Heart right ventricle (tissue), 16 donors: Measurements from ENCODE around the gene ATP6V1E1. TPM values are rescaled to one million over a fixed set of nuclear protein-coding genes. Genes with fewer than 3 reads are reported as not detected.

Experiments
- ATAC-seq, 8 donors: fragments of 200-7000 bp; cut with Tn5 transposase; one replicate each; pipeline ENCODE4 v1.9.1; 2020; ENCODE audit warnings: mild to moderate bottlenecking in 8 of 8, moderate library complexity in 8 of 8, moderate number of reproducible peaks in 1 of 8
- DNase-seq, 2 donors: peaks; one replicate each; pipeline ENCODE4 v3.0.0-alpha.2; 2020
- H3K27ac ChIP-seq, 10 donors: fragments of 200-600 bp; sonication (generic) in 2 of 10; one replicate each; pipeline versions ENCODE4 v1.5.0 to v1.8.0; 2020 to 2022; ENCODE audit warnings: mild to moderate bottlenecking in 3 of 10
- H3K27me3 ChIP-seq, 7 donors: fragments of 200-600 bp; one replicate each; pipeline ENCODE4 v1.8.0; 2021 to 2022; ENCODE audit warnings: mild to moderate bottlenecking in 2 of 7
- H3K36me3 ChIP-seq, 9 donors: fragments of 200-600 bp; sonication (generic) in 1 of 9; one replicate each; pipeline versions ENCODE4 v1.5.0 to v1.8.0; 2020 to 2022; ENCODE audit warnings: mild to moderate bottlenecking in 2 of 9
- H3K4me1 ChIP-seq, 9 donors: fragments of 200-600 bp; sonication (generic) in 1 of 9; one replicate each; pipeline versions ENCODE4 v1.5.0 to v1.8.0; 2020 to 2022; ENCODE audit warnings: mild to moderate bottlenecking in 4 of 9
- H3K4me3 ChIP-seq, 10 donors: fragments of 200-600 bp; sonication (generic) in 2 of 10; one replicate each; pipeline versions ENCODE4 v1.5.0 to v1.8.0; 2020 to 2022; ENCODE audit warnings: mild to moderate bottlenecking in 7 of 10, moderate library complexity in 2 of 10
- H3K9me3 ChIP-seq, 11 donors: fragments of 200-600 bp in 10 of 11; sonication (generic) in 2 of 11; one replicate each; pipeline versions ENCODE4 v1.5.0 to v1.8.0; 2013 to 2022; ENCODE audit warnings: mild to moderate bottlenecking in 2 of 11, control low read depth in 1 of 11, moderate library complexity in 1 of 11
- WGBS, 2 donors: extraction: QIAGEN DNeasy Blood & Tissue Kit; methylation state at CpG; one replicate each; pipeline ENCODE4 v1.1.7; 2013; ENCODE audit warnings: inconsistent platforms in 1 of 2; 5-methylcytosine and 5-hydroxymethylcytosine counted together
- intact Hi-C, 10 donors: fragments of 100-400 bp; cut with DNase I; formaldehyde crosslinking; loops; one replicate each; pipeline versions ENCODE4 v1.11.1 to v1.14.2; 2022
- polyA plus RNA-seq, 2 donors: library from polyadenylated mRNA; stranded (reverse); fragments of 200-250 nt; gene quantifications; one replicate each; pipeline ENCODE4 v1.2.3, GENCODE V29; 2013
- total RNA-seq, 10 donors: library from RNA; stranded (reverse); fragmentation: NEBNext Ultra II Directional in 3 of 10; extraction: Animal tissue kit (Norgen Biotek cat#: 25700) in 3 of 10; gene quantifications; one replicate each; pipeline versions ENCODE4 v1.2.1 to v1.2.4, GENCODE V29; 2021 to 2023
- TF ChIP-seq, protein P1 (sequence below), 9 donors: fragments of 200-600 bp; sonication (generic) in 2 of 9; IDR thresholded peaks; one replicate each; pipeline versions ENCODE4 v1.5.0 to v1.8.0; 2021 to 2022; ENCODE audit warnings: antibody characterized with exemption in 9 of 9, mild to moderate bottlenecking in 5 of 9, moderate library complexity in 1 of 9
- donor health status: Arrhythmogenic right ventricular cardiomyopathy.
- donor health status: ischemic (EF 13 %, LVEDD 7.1; RV severe dilation, severe dysfunction).
- donor health status: healthy with polysubstance abuse.
- donor health status: DM: no; HTN: yes; CAD: no.
- donor health status: DM: no; HTN: no; CAD: no.
- donor health status: ischemic (EF 25% LVEDD 6.9; RV normal size, moderate dysfunction).
- donor health status: ischemic (EF 25% LVEDD 5.7; RV mildly dilated, moderate dysfunction).
- donor health status: healthy.
- donor health status: DM: yes; HTN: yes; CAD: no.
- donor health status: Ischemic cardiomyopathy.
- donor health status: ischemic (EF 35%, LVEDD 5.7; RV mildly dilated, moderate dysfunction).
- donor health status: nonischemic (EF 11% LVEDD 7.7; RV severe dilation, severe dysfunction).
- donor health status: DM: yes; HTN: yes; CAD: no.
- donor health status: PGD.
- donor health status: ischemic (EF 29% LVEDD 5.4; RV normal size, mild dysfunction).
- donor health status: nonischemic (EF 23%, LVEDD 6.1; RV moderate dilation, normal function).

ATP6V1E1 gene
- total and polyA plus RNA-seq, 12 donors: 73.4 to 278 (median 218) TPM

DNA sequence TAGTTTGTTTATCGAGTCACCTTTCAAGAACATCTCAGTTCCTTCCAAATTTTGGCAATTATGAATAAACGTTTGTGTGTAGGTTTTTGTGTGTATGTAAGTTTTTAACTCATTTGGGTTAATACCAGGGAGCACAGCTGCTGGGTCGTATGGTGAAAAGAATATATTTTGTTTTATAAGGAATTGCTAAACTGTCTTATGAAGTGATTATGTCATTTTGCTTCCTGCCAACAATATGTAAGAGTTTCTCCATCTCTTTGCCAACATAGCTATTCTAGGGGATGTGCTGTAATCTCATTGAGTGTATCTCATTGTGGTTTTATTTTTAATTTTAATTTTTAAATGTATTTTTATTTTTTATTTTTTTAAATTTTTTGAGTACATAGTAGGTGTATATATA, 37.3 kb upstream of the ATP6V1E1 start:
- TF ChIP-seq, protein P1, sequence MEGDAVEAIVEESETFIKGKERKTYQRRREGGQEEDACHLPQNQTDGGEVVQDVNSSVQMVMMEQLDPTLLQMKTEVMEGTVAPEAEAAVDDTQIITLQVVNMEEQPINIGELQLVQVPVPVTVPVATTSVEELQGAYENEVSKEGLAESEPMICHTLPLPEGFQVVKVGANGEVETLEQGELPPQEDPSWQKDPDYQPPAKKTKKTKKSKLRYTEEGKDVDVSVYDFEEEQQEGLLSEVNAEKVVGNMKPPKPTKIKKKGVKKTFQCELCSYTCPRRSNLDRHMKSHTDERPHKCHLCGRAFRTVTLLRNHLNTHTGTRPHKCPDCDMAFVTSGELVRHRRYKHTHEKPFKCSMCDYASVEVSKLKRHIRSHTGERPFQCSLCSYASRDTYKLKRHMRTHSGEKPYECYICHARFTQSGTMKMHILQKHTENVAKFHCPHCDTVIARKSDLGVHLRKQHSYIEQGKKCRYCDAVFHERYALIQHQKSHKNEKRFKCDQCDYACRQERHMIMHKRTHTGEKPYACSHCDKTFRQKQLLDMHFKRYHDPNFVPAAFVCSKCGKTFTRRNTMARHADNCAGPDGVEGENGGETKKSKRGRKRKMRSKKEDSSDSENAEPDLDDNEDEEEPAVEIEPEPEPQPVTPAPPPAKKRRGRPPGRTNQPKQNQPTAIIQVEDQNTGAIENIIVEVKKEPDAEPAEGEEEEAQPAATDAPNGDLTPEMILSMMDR (IDR thresholded peaks at IDR 0.05): no peak
- 67 to 71% methylated on average over 3 of the region's 3 CpGs for WGBS, 2 donors
- Histone ChIP-seq H3K9me3 (no peaks in the 10 kb centered on the region), H3K27ac (no peak overlapping the region), H3K27me3 (no peaks in the 10 kb centered on the region), H3K36me3 (peaks cover 0 to 76% (median 15%) of the 10 kb centered on the region in 9 donors), H3K4me1 (peaks cover 0 to 21% (median 0%) of the 10 kb centered on the region in 9 donors), H3K4me3 (no peak overlapping the region)
- no peak for ATAC-seq
- DNase-seq: no peak
- intact Hi-C loops: no loop called here

DNA sequence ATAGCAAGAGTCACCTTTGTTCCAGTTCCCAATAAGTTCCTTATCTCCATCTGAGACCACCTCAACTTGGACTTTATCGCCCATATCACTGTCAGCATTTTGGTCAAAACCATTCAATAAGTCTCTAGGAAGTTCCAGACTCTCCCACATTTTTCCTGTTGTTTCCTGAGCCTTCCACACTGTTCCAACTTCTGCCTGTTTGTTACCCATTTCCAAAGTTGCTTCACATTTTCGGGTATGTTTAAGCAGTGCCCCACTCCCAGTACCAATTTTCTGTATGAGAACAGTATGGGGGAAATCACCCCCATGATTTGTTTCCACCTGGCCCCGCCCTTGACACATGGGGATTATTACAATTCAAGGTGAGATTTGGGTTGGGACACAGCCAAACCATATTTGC, 36.7 kb upstream of the ATP6V1E1 start:
- intact Hi-C loops: no loop called here
- no peak for ATAC-seq

DNA sequence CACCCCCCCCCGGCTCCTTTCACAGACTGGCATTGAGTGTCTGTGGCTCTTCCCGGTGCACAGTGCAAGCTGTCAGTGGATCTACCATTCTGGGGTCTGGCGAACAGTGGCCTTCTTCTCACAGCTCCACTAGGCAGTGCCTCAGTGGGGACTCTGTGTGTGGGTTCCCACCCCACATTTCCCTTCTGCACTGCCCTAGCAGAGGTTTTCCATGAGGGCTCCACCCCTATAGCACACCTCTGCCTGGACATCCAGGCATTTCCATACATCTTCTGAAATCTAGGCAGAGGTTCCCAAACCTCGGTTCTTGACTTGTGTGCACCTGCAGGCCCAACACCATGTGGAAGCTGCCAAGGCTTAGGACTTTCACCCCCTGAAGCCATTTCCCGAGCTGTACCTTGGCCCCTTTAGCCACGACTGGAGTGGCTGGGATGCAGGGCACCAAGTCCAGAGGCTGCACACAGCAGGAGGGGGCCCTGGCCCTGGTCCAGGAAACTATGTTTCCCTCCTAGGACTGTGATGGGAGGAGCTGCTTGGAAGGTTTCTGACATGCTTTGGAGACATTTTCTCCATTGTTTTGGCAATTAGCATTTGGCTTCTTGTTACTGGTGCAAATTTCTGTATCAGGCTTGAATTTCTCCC, 36.0 kb upstream of the ATP6V1E1 start:
- Histone ChIP-seq H3K36me3 (peaks cover 0 to 76% (median 19%) of the 10 kb centered on the region in 9 donors), H3K4me1 (peaks cover 0 to 19% (median 0%) of the 10 kb centered on the region in 9 donors), H3K4me3 (no peak overlapping the region), H3K27ac (no peak overlapping the region), H3K9me3 (no peaks in the 10 kb centered on the region), H3K27me3 (no peaks in the 10 kb centered on the region)
- intact Hi-C loops: no loop called here
- ATAC-seq (no peak), DNase-seq (no peak)
- TF ChIP-seq, protein P1 (IDR thresholded peaks at IDR 0.05): no peak
- 94 to 95% methylated on average over 6 of the region's 6 CpGs for WGBS, 2 donors

More for the DNA sequence above, 36.7 kb upstream of the ATP6V1E1 start:
- H3K27ac ChIP-seq: no peak overlapping the region
- peaks cover 0 to 76% (median 19%) of the 10 kb centered on the region in 9 donors for H3K36me3 ChIP-seq
- no peak overlapping the region for H3K4me3 ChIP-seq
- WGBS, 2 donors: 91 to 98% methylated on average over 3 of the region's 3 CpGs
- no peak for DNase-seq
- TF ChIP-seq, protein P1 (IDR thresholded peaks at IDR 0.05): no peak
- H3K4me1 ChIP-seq: peaks cover 0 to 21% (median 0%) of the 10 kb centered on the region in 9 donors
- no peaks in the 10 kb centered on the region for H3K9me3 ChIP-seq
- no peaks in the 10 kb centered on the region for H3K27me3 ChIP-seq

DNA sequence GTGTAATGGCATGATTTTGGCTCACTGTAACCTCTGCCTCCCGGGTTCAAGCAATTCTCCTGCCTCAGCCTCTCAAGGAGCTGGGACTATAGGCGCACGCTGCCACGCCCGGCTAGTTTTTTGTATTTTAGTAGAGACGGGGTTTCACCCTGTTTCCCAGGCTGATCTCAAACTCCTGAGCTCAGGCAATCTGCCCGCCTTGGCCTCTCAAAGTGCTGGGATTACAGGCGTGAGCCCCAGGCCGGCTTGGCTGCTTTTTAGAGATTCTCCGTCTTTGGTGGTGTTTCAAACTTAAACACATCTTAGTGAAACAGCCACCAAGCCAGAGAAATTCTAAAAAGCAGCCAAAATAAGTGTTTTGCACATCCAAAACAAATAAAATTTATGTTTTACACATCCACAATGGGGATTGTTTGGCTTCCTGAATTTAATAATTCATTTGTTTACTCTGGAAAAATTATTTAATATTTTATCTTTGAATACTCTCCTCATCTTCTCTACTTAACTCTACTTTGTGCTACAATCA, 28.4 kb upstream of the ATP6V1E1 start:
- Histone ChIP-seq H3K9me3 (no peaks in the 10 kb centered on the region), H3K36me3 (peaks cover 0 to 77% (median 38%) of the 10 kb centered on the region in 9 donors), H3K27me3 (no peaks in the 10 kb centered on the region), H3K4me1 (peaks cover 0 to 13% (median 0%) of the 10 kb centered on the region in 9 donors), H3K4me3 (no peak overlapping the region), H3K27ac (no peak overlapping the region)
- intact Hi-C loops: no loop called here
- TF ChIP-seq, protein P1 (IDR thresholded peaks at IDR 0.05): no peak
- 91 to 93% methylated on average over 10 of the region's 10 CpGs for WGBS, 2 donors
- no peak for ATAC-seq
- no peak for DNase-seq
